GM12878 (cell line): Measurements from ENCODE around the gene MEGF11. TPM values are rescaled to one million over a fixed set of nuclear protein-coding genes. Genes with fewer than 3 reads are reported as not detected.

ENCODE experiments used
- ATAC-seq: fragments of 200-7000 bp; cut with Tn5 transposase; 3 replicates; pipeline ENCODE4 v1.9.1; 2020; ENCODE audit warnings: mild to moderate bottlenecking, moderate library complexity
- BruUV-seq: library from RNA; stranded (reverse); fragments of 400-500 nt; replicated peaks from 2 replicates; lab custom pipeline; 2021; lab: Mats Ljungman, UMichigan
- CTCF ChIA-PET: fragments of 300-600 bp; sonication (Branson Sonifier 250); formaldehyde crosslinking; extraction: SDS; loops from one replicate; lab custom pipeline; 2021; ENCODE audit warnings: inconsistent platforms; lab: Yijun Ruan, JAX
- POLR2A ChIA-PET: fragments of 350-600 bp; formaldehyde crosslinking; extraction: SDS; loops from one replicate; lab custom pipeline; 2021; ENCODE audit warnings: inconsistent platforms; lab: Charles Lee
- RAD21 ChIA-PET: fragments of 300-600 bp; sonication (Branson Sonifier 250); formaldehyde crosslinking; loops from one replicate; lab custom pipeline; 2023; ENCODE audit warnings: antibody characterized with exemption; ENCODE audit not compliant: unreplicated experiment; lab: Charles Lee
- SMC1A ChIA-PET: fragments of 300-600 bp; sonication (Branson Sonifier 250); formaldehyde crosslinking; loops from one replicate; lab custom pipeline; 2023; ENCODE audit not compliant: unreplicated experiment, uncharacterized antibody; lab: Charles Lee
- DNase-seq: peaks from one replicate; pipeline ENCODE4 v3.0.0-alpha.2; 2011; ENCODE audit warnings: low read depth, low spot score
- FAIRE-seq: peaks from 3 replicates; lab custom pipeline; 2011; peaks lifted over from hg19 to GRCh38; lab: Jason Lieb, UNC
- H2AFZ ChIP-seq: 2 replicates; pipeline ENCODE4 v1.6.0; 2011; ENCODE audit warnings: low read depth, low read length, control low read depth; ENCODE audit not compliant: control insufficient read depth
- H3K27ac ChIP-seq: 2 replicates; pipeline ENCODE4 v1.5.1; 2011; ENCODE audit warnings: control low read depth; ENCODE audit not compliant: control insufficient read depth, insufficient read depth
- H3K27me3 ChIP-seq, 2 experiments: replicated peaks in 1 of 2; 2 replicates each; pipeline versions ENCODE4 v1.6.0 to v1.6.1; 2011; ENCODE audit warnings: low read length in 1 of 2; ENCODE audit not compliant: control insufficient read depth in 2 of 2, insufficient read depth in 2 of 2
- H3K36me3 ChIP-seq, 2 experiments: 2 replicates each; pipeline ENCODE4 v1.5.1; 2011; ENCODE audit warnings: low read length in 1 of 2; ENCODE audit not compliant: control insufficient read depth in 2 of 2, insufficient read depth in 2 of 2
- H3K4me1 ChIP-seq: 2 replicates; pipeline ENCODE4 v1.6.1; 2011; ENCODE audit warnings: mild to moderate bottlenecking, low read length, moderate library complexity, mixed read lengths; ENCODE audit not compliant: control insufficient read depth, insufficient read depth
- H3K4me2 ChIP-seq: 2 replicates; pipeline ENCODE4 v1.6.0; 2011; ENCODE audit warnings: control low read depth; ENCODE audit not compliant: control insufficient read depth, insufficient read depth
- H3K4me3 ChIP-seq: fragments of 200-600 bp; sonication (generic); 2 replicates; pipeline ENCODE4 v1.5.1; 2016
- H3K79me2 ChIP-seq: 2 replicates; pipeline ENCODE4 v1.6.0; 2011; ENCODE audit warnings: low read length; ENCODE audit not compliant: control insufficient read depth, insufficient read depth
- H3K9ac ChIP-seq: 2 replicates; pipeline ENCODE4 v1.8.0; 2011; ENCODE audit warnings: low read length, control low read depth, mixed read lengths; ENCODE audit not compliant: control insufficient read depth, insufficient read depth
- H3K9me3 ChIP-seq: replicated peaks from 3 replicates; pipeline ENCODE4 v1.5.1; 2011; ENCODE audit warnings: mild to moderate bottlenecking, low read length; ENCODE audit not compliant: control insufficient read depth, insufficient read depth
- H4K20me1 ChIP-seq: 2 replicates; pipeline ENCODE4 v1.6.0; 2011; ENCODE audit not compliant: control insufficient read depth, insufficient read depth
- E2F4 ChIP-seq: IDR thresholded peaks from 2 replicates; pipeline ENCODE4 v1.6.1; 2012; ENCODE audit warnings: low read depth, low read length, improper control_type of control experiment
- EP300 ChIP-seq, 2 experiments: fragments of 150-350 bp in 1 of 2; IDR thresholded peaks; 2 replicates each; pipeline ENCODE4 v1.6.1; 2011 to 2012; ENCODE audit warnings: low read depth in 2 of 2, low read length in 2 of 2, borderline replicate concordance in 1 of 2, improper control_type of control experiment in 1 of 2, inconsistent platforms in 1 of 2; ENCODE audit not compliant: control insufficient read depth in 1 of 2
- ESRRA ChIP-seq: IDR thresholded peaks from 2 replicates; pipeline ENCODE4 v1.6.1; 2012; ENCODE audit warnings: mild to moderate bottlenecking, low read length, improper control_type of control experiment
- FOXK2 ChIP-seq: fragments of 450-650 bp; IDR thresholded peaks from 2 replicates; pipeline ENCODE4 v1.6.1; 2017; ENCODE audit warnings: mild to moderate bottlenecking, moderate library complexity
- FOXM1 ChIP-seq: IDR thresholded peaks from 2 replicates; pipeline ENCODE4 v1.6.1; 2012; ENCODE audit warnings: low read depth, mild to moderate bottlenecking, inconsistent platforms, low read length, moderate library complexity
- IRF3 ChIP-seq: fragments of 450-650 bp; IDR thresholded peaks from 2 replicates; pipeline ENCODE4 v1.6.1; 2014; ENCODE audit warnings: mild to moderate bottlenecking
- JUNB ChIP-seq: IDR thresholded peaks from 2 replicates; pipeline ENCODE4 v1.6.1; 2016; ENCODE audit warnings: antibody characterized with exemption, mild to moderate bottlenecking
- NR2C1 ChIP-seq: fragments of 450-650 bp; IDR thresholded peaks from 2 replicates; pipeline ENCODE4 v1.6.1; 2017; ENCODE audit warnings: antibody characterized with exemption, mild to moderate bottlenecking, moderate library complexity
- PML ChIP-seq: IDR thresholded peaks from 2 replicates; pipeline ENCODE4 v1.6.1; 2012; ENCODE audit warnings: low read length, inconsistent platforms
- POLR2AphosphoS2 ChIP-seq: IDR thresholded peaks from 2 replicates; pipeline ENCODE4 v1.6.1; 2011; ENCODE audit warnings: low read depth, mild to moderate bottlenecking, low read length, improper control_type of control experiment, moderate library complexity
- RAD51 ChIP-seq: fragments of 450-650 bp; IDR thresholded peaks from 2 replicates; pipeline ENCODE4 v1.6.1; 2016; ENCODE audit warnings: moderate library complexity, mild to moderate bottlenecking, inconsistent platforms
- RB1 ChIP-seq: fragments of 450-650 bp; formaldehyde crosslinking; IDR thresholded peaks from 2 replicates; pipeline ENCODE4 v1.6.1; 2017; ENCODE audit warnings: mild to moderate bottlenecking, borderline replicate concordance
- REST ChIP-seq: IDR thresholded peaks from 2 replicates; pipeline ENCODE4 v1.6.1; 2012; ENCODE audit warnings: mild to moderate bottlenecking, low read depth, low read length
- RUNX3 ChIP-seq: IDR thresholded peaks from 2 replicates; pipeline ENCODE4 v1.6.1; 2012; ENCODE audit warnings: low read length, inconsistent platforms
- SIN3A ChIP-seq: IDR thresholded peaks from 2 replicates; pipeline ENCODE4 v1.6.1; 2012; ENCODE audit warnings: low read depth, low read length, improper control_type of control experiment
- SMARCA5 ChIP-seq: fragments of 450-650 bp; IDR thresholded peaks from 2 replicates; pipeline ENCODE4 v1.6.1; 2017; ENCODE audit warnings: mild to moderate bottlenecking
- WRNIP1 ChIP-seq: IDR thresholded peaks from 2 replicates; pipeline ENCODE4 v1.6.1; 2011; ENCODE audit warnings: low read depth, low read length, improper control_type of control experiment, borderline replicate concordance
- ZBED1 ChIP-seq: IDR thresholded peaks from 2 replicates; pipeline ENCODE4 v1.6.1; 2016; ENCODE audit warnings: borderline replicate concordance
- ZNF207 ChIP-seq: fragments of 450-650 bp; IDR thresholded peaks from 2 replicates; pipeline ENCODE4 v1.6.1; 2014; ENCODE audit warnings: antibody characterized with exemption, mild to moderate bottlenecking, borderline replicate concordance
- WGBS: methylation state at CpG from one replicate; pipeline ENCODE4 v1.1.6; 2016; ENCODE audit warnings: low lambda C conversion rate; ENCODE audit not compliant: insufficient replicate concordance, insufficient coverage; ENCODE audit errors: missing lambda C conversion rate; 5-methylcytosine and 5-hydroxymethylcytosine counted together
- in situ Hi-C: fragments of 300-500 bp; cut with MboI; formaldehyde crosslinking; loops from 9 replicates; pipeline ENCODE4 v1.14.3; 2018; ENCODE audit warnings: mixed read lengths
- intact Hi-C: fragments of 100-400 bp; cut with micrococcal nuclease; formaldehyde crosslinking; loops from one replicate; pipeline ENCODE4 v1.14.2; 2022; ENCODE audit not compliant: unreplicated experiment
- polyA plus RNA-seq, 11 experiments: library from polyadenylated mRNA; depleted of rRNA in 4 of 11; unstranded in 6 of 11; stranded (reverse) in 5 of 11; fragments of >200 nt; fragmentation: Nextera tagmentation in 4 of 11; fragmentation: Illumina TruSeq in 1 of 11; extraction: Ambion mirVana in 4 of 11; extraction: Trizol in 1 of 11; gene quantifications; 1 replicate in 1 of 11; 2 replicates in 10 of 11; pipeline versions ENCODE4 v1.2.1 to v1.2.3, GENCODE V29; 2011 to 2016; ENCODE audit warnings: inconsistent platforms in 2 of 11, missing spikeins in 2 of 11, low read depth in 1 of 11
- total RNA-seq, 4 experiments: library from RNA; depleted of rRNA in 3 of 4; stranded (reverse); fragments of >200 nt in 3 of 4; fragmentation: Illumina TruSeq in 1 of 4; extraction: Trizol in 1 of 4; gene quantifications; 2 replicates each; pipeline versions ENCODE4 v1.2.1 to v1.2.3, GENCODE V29; 2013 to 2021

MEGF11 gene
- total and polyA plus RNA-seq, 10 of the 15 experiments (the other 5 are each of a cell fraction or from before 2014, with no cell fraction given) = 0.03 to 1.7 (median 0.49) TPM

GRCh38 chr15:66022163-66022525 is 231.4 kb downstream of the MEGF11 start:
- no TSS peak for BruUV-seq

More at GRCh38 chr15:66022163-66022525, 231.4 kb downstream of the MEGF11 start:
- H3K36me3 ChIP-seq = no peaks in the 10 kb centered on the region
- no peak for DNase-seq
- H3K9ac ChIP-seq = no peak overlapping the region
- in situ Hi-C loops = no loop called here
- WGBS = 11% methylated on average over 3 of the region's 3 CpGs
- H2AFZ ChIP-seq = no peak overlapping the region
- no peaks in the 10 kb centered on the region; a peak in 1 of 4 replicates for H3K27me3 ChIP-seq
- no peak overlapping the region for H3K4me2 ChIP-seq
- TF ChIP-seq SMARCA5 (no peak), E2F4 (no peak), JUNB (no peak), EP300 (IDR thresholded peaks at IDR 0.05; ENCODE audit: borderline replicate concordance in 1 of 2, control insufficient read depth in 1 of 2, low read depth in 2 of 2, low read length in 2 of 2) (no peak), POLR2AphosphoS2 (no peak), ZNF207 (no peak), FOXM1 (no peak), ESRRA (no peak), SIN3A (no peak), REST (no peak), PML (no peak), NR2C1 (no peak), RAD51 (no peak), RB1 (no peak), FOXK2 (no peak), WRNIP1 (no peak), RUNX3 (no peak), IRF3 (no peak), ZBED1 (no peak)
- H3K4me3 ChIP-seq = no peak overlapping the region
- no peak; the same call in 2 of the 3 replicates for ATAC-seq
- H3K4me1 ChIP-seq = no peaks in the 10 kb centered on the region
- SMC1A ChIA-PET = no interaction called here
- no peaks in the 10 kb centered on the region for H4K20me1 ChIP-seq
- POLR2A ChIA-PET = no interaction called here
- no peaks in the 10 kb centered on the region for H3K79me2 ChIP-seq
- RAD21 ChIA-PET = no interaction called here
- no peak overlapping the region for H3K27ac ChIP-seq
- no peak for FAIRE-seq
- H3K9me3 ChIP-seq = no peaks in the 10 kb centered on the region
- intact Hi-C loops = no loop called here
- CTCF ChIA-PET = no interaction called here
